ENCODE results near the gene ZNF580. TPM values are rescaled to one million over a fixed set of nuclear protein-coding genes. Genes with fewer than 3 reads are reported as not detected.

ZNF580 gene
- total and polyA plus RNA-seq, 10 of the 15 experiments (the other 5 are each of a cell fraction or from before 2014, with no cell fraction given), result 2.3 to 31.8 (median 10.0) TPM

- SMC1A ChIA-PET (ENCODE audit: uncharacterized antibody, unreplicated experiment), result interaction anchor here (0.7 to 3.5 kb wide), 13 partner anchors 13 to 177 kb away, joined by 3 to 31 read pairs (median 6); partner anchors contain the start of genes CCDC106, FIZ1, U2AF2 and ZNF524
- no peaks in the 10 kb centered on the region for H3K9me3 ChIP-seq (replicated peaks; ENCODE audit: control insufficient read depth, insufficient read depth, low read length)
- peaks cover 36% of the 10 kb centered on the region for H3K79me2 ChIP-seq (ENCODE audit: control insufficient read depth, insufficient read depth, low read length)
- WGBS (ENCODE audit: insufficient coverage, insufficient replicate concordance, low lambda C conversion rate, missing lambda C conversion rate), result 89% methylated on average over 8 of the region's 8 CpGs
- H4K20me1 ChIP-seq (ENCODE audit: control insufficient read depth, insufficient read depth), result no peaks in the 10 kb centered on the region
- H3K4me2 ChIP-seq (ENCODE audit: control insufficient read depth, insufficient read depth), result peak overlapping the region; percentile 19
- RAD21 ChIA-PET (ENCODE audit: unreplicated experiment), result interaction anchor here (0.5 to 4.9 kb wide), 15 partner anchors 9 to 709 kb away, joined by 3 to 36 read pairs (median 12); partner anchors contain the start of genes CCDC106, U2AF2, ZNF579 and ZNF581
- H3K4me1 ChIP-seq (ENCODE audit: control insufficient read depth, insufficient read depth, low read length), result peaks cover 22% of the 10 kb centered on the region
- no peak for FAIRE-seq
- no TSS peak for BruUV-seq (replicated peaks)
- H3K4me3 ChIP-seq, result peak overlapping the region; percentile 92
- ATAC-seq, result no peak
- H3K9ac ChIP-seq (ENCODE audit: control insufficient read depth, insufficient read depth, low read length), result no peak overlapping the region
- CTCF ChIA-PET, result interaction anchor here (0.7 to 7.7 kb wide), 30 partner anchors 9 to 715 kb away, joined by 3 to 85 read pairs (median 11); partner anchors contain the start of genes CCDC106, U2AF2, ZNF581 and ZNF784
- DNase-seq (ENCODE audit: low read depth, low spot score), result no peak
- no peak overlapping the region; the same call in 1 of the 2 replicates for H2AFZ ChIP-seq (ENCODE audit: control insufficient read depth, low read depth, low read length)
- peak overlapping the region; percentile 99 for H3K27ac ChIP-seq (ENCODE audit: control insufficient read depth, insufficient read depth)
- no peaks in the 10 kb centered on the region for H3K36me3 ChIP-seq (ENCODE audit: control insufficient read depth in 2 of 2, insufficient read depth in 2 of 2, low read length in 1 of 2)
- H3K27me3 ChIP-seq (replicated peaks in 1 of 2; ENCODE audit: control insufficient read depth in 2 of 2, insufficient read depth in 2 of 2, low read length in 1 of 2), result no peaks in the 10 kb centered on the region
- intact Hi-C loops (cut with micrococcal nuclease; ENCODE audit: unreplicated experiment), result loop anchor here (2.0 to 10.0 kb wide), 4 partner anchors 167 to 698 kb away; no protein-coding TSS in a partner anchor
- in situ Hi-C loops (cut with MboI), result loop anchor here (5.0 kb wide), 1 partner anchor 117 kb away; no protein-coding TSS in a partner anchor
- POLR2A ChIA-PET, result interaction anchor here (0.6 to 4.5 kb wide), 10 partner anchors 9 to 121 kb away, joined by 3 to 28 read pairs (median 7); partner anchors contain the start of genes CCDC106, U2AF2, ZNF524 and ZNF581
- TF ChIP-seq CTCF (IDR thresholded peaks at IDR 0.05 in 2 of 3, conservative IDR thresholded peaks at IDR 0.05 in 1 of 3; ENCODE audit: control insufficient read depth in 2 of 3, extremely low read depth in 1 of 3, insufficient read depth in 1 of 3, low read depth in 3 of 3, low read length in 3 of 3) (no peak), WRNIP1 (IDR thresholded peaks at IDR 0.05; ENCODE audit: borderline replicate concordance, low read depth, low read length) (no peak), PKNOX1 (IDR thresholded peaks at IDR 0.05) (no peak), CHD4 (IDR thresholded peaks at IDR 0.05) (no peak), ZNF274 (IDR thresholded peaks at IDR 0.05; ENCODE audit: insufficient read depth, insufficient read length) (no peak), MYB (IDR thresholded peaks at IDR 0.05; ENCODE audit: borderline replicate concordance, low read depth, low read length) (no peak), E2F4 (IDR thresholded peaks at IDR 0.05; ENCODE audit: low read depth, low read length) (no peak), SKIL (IDR thresholded peaks at IDR 0.05; ENCODE audit: low read depth, poor library complexity, severe bottlenecking) (no peak), ELK1 (IDR thresholded peaks at IDR 0.05; ENCODE audit: low read depth, low read length) (no peak), BMI1 (IDR thresholded peaks at IDR 0.05; ENCODE audit: borderline replicate concordance) (no peak), RELB (IDR thresholded peaks at IDR 0.05; ENCODE audit: low read depth) (no peak), SP1 (IDR thresholded peaks at IDR 0.05; ENCODE audit: low read depth, low read length) (no peak), ETV6 (conservative IDR thresholded peaks at IDR 0.05 in 1 of 2, IDR thresholded peaks at IDR 0.05 in 1 of 2; ENCODE audit: borderline replicate concordance in 1 of 2, low read depth in 1 of 2) (no peak)
Measured at GRCh38 chr19:55633861-55634260, 6.9 kb upstream of the ZNF580 start.
